Activated CD8-positive, alpha-beta memory T cell treated with anti-CD3 and anti-CD28 coated beads for 36 hours (primary cell): ENCODE data around the gene CDH23. TPM values are rescaled to one million over a fixed set of nuclear protein-coding genes. Genes with fewer than 3 reads are reported as not detected.

Experiments
- CTCF ChIA-PET: fragments of 350-600 bp; sonication (Branson Sonifier 250); formaldehyde crosslinking; loops from one replicate; lab custom pipeline; 2021; ENCODE audit warnings: antibody characterized with exemption; lab: Charles Lee
- POLR2A ChIA-PET: fragments of 350-600 bp; sonication (Branson Sonifier 250); formaldehyde crosslinking; loops from one replicate; lab custom pipeline; 2021; ENCODE audit warnings: antibody characterized with exemption; lab: Charles Lee
- total RNA-seq, 2 experiments: library from RNA; stranded (reverse); gene quantifications; one replicate each; pipeline ENCODE4 v1.2.3, GENCODE V29; 2021

Gene CDH23
- total RNA-seq, 2 experiments from 2014 or later = 0.25 to 0.55 TPM

DNA sequence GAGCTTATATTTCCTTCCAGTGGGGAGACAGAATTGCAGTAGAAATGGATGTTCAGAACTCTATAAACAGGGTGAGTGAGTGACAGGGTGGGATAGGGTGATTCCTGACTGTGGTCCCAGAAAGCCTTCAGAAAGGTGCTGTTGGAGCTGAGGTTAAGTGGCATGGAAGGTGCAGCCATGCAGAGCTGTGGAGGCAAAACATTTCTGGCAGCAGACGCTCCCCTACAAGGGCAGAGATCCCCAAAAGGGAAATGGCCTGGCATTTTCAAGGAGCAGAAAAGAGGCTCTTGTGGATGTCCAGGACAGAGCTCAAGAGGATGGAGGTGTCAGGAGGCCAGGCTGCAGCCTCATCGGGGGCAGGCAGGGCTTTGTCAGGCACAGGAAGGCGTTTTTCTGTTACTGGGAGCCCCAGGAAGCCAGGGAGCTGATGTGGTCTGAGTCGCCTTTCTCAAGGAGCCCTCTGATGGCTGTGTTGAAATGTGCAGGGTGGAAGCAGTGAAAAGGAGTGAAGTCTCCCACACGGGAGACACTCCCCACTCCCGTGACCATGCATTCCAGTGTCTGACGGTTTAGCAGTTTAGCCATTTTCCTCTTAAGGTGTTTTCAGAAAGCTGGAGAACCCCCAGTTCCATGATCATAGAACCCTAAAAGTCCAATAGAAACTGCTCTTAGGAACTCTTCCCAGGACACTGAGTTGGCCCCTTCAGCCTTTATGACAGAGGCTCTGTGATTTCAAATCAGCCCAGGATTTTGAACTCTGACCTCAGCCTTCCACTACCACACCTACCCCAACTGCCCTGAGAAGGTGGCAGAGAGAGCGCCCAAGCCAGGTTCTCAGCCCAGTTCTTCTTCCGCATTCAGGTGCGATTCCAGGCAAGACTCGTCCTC, 226.6 kb downstream of the CDH23 start:
- ChIA-PET CTCF (interaction anchor here (0.9 kb wide), 1 partner anchor 11 kb away, joined by 3 read pairs; no protein-coding TSS in a partner anchor), POLR2A (no interaction called here)

DNA sequence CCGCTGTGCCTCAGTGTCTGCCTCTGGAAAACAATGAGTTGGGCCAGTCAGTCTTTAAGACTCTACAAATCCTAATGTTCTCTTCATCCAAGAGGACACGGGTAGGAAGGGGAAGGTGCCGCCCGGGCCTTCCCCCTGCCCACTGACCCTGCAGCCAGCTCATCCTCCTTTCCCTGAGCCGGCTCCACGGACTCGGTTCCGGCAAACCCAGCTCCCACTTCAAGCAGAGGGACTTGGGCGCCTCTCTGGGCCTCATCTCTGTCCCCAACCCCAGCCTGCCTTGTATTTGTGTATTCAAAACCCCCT, 227.2 kb downstream of the CDH23 start:
- POLR2A ChIA-PET = interaction anchor here (0.6 kb wide), 1 partner anchor 180 kb away, joined by 4 read pairs; no protein-coding TSS in a partner anchor

DNA sequence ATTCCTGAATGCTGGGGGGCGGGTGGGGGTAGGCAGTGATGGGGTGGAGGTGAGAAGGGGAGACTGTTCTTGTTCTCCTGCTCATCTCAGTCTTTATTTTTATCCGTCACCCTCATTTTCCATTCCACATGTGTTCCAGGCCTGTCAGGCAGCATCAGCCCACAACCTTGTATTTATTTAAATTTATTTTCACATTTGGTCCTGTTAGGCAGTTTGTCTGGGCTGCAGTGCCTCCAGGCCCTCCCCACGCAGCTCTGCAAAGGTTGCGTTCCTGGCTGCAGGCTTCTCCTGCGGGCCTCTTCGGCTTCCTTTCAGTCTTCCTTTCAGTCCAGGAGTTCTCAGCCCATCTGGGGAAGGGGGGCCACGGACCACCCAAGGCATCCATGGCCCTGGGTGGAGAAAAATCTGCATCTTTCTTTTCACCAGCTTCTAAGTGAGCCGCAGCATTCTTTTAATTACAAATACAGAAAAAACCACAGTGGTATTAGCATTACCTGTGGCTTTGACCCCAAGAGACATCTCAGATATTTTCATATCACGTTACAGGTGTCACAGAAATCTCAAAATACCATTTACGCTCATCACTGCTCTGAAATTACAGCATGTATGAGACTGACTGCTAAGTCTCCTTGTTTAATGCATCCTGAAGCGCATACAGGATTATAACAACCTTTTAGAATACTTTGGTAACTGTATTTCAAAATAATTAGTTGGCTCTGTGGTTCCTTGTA, 228.9 kb downstream of the CDH23 start:
- ChIA-PET CTCF (no interaction called here), POLR2A (no interaction called here)

More for the DNA sequence above, 227.2 kb downstream of the CDH23 start:
- CTCF ChIA-PET = no interaction called here

- ChIA-PET POLR2A (no interaction called here), CTCF (interaction anchor here (1.2 kb wide), 1 partner anchor 19 kb away, joined by 3 read pairs; no protein-coding TSS in a partner anchor)
Measured at GRCh38 chr10:71627230-71627939, 230.7 kb downstream of the CDH23 start.

GRCh38 chr10:71627956-71628355, 231.2 kb downstream of the CDH23 start:
- POLR2A ChIA-PET = no interaction called here

GRCh38 chr10:71629131-71629530, 232.4 kb downstream of the CDH23 start:
- POLR2A ChIA-PET = no interaction called here
- CTCF ChIA-PET = no interaction called here

More at GRCh38 chr10:71627956-71628355, 231.2 kb downstream of the CDH23 start:
- CTCF ChIA-PET = no interaction called here

DNA sequence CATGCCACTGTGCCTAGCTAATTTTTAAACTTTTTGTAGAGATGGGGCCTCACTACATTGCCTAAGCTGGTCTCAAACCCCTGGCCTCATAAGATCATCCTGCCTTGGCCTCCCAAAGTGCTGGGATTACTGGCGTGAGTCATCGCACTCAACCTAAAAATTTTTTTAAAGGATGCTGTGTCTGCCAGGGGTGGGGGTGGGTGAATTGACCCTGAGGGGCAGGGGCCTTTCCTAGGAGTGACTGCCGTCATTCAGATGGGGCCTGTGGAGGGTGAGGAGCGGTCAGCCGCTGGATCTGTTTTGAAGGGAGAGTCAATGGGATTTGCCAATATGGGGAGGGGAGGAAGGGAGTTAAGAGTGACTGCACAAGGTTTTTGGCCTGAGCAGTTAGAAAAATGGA, 233.4 kb downstream of the CDH23 start:
- CTCF ChIA-PET = interaction anchor here (0.6 kb wide), 1 partner anchor 141 kb away, joined by 3 read pairs; no protein-coding TSS in a partner anchor
- POLR2A ChIA-PET = no interaction called here

GRCh38 chr10:71631007-71631861, 234.5 kb downstream of the CDH23 start:
- CTCF ChIA-PET = no interaction called here
- POLR2A ChIA-PET = no interaction called here

GRCh38 chr10:71632200-71632820, 235.6 kb downstream of the CDH23 start:
- ChIA-PET CTCF (no interaction called here), POLR2A (no interaction called here)

DNA sequence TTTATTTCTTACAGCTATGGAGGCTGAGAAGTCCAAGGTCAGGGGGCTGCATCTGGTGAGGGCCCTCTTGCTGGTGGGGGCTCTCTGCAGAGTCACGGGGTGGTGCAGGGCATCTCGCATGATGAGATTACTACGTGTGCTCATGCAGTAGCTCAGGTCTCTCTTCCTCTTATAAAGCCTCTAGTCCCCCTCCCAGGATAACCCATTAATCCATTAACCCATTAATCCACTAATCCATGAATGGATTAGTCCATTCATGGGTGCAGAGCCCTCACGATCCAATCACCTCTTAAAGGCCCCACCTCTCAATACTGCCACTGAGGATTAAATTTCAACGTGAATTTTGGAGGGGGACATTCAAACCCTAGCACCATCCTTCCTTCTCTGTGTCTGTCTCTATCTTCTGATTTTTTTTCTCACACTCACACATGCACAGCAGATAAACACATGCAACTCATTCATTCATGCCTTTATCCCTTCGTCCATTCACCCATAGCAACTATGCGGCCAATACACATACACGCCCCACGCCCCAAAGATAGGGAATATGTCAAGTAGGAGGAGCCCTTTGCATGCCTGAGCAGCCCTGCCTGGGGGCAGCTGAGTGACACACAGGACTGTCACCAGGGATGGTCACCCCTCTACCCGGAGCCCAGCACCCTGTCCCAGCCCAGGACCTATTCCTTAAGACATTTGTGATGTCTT, 236.3 kb downstream of the CDH23 start:
- POLR2A ChIA-PET = no interaction called here
- CTCF ChIA-PET = no interaction called here

- ChIA-PET CTCF (no interaction called here), POLR2A (no interaction called here)
Measured at GRCh38 chr10:71633920-71634319, 237.2 kb downstream of the CDH23 start.

- CTCF ChIA-PET = no interaction called here
- POLR2A ChIA-PET = no interaction called here
Measured at GRCh38 chr10:71634531-71635164, 237.9 kb downstream of the CDH23 start.

- ChIA-PET CTCF (no interaction called here), POLR2A (no interaction called here)
Measured at GRCh38 chr10:71635251-71635866, 238.6 kb downstream of the CDH23 start.

DNA sequence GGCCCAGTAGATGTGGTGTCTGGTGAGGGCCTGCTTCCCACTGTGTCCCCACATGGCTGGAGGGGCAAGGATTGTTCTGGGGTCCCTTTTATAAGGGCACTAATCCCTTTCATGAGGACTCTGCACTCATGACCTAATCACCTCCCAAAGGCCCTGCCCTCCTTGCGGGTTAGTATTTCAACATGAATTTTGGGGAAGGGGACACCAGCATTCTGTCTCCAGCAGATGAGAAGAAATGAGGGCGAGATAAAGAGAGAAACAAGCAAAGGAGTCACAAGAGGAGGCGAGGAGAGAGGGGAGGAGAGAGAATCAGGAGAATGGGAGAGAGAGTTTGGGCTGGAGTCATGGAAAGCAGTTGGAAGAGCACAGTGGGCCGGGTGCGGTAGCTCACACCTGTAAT, 239.1 kb downstream of the CDH23 start:
- CTCF ChIA-PET = no interaction called here
- POLR2A ChIA-PET = no interaction called here

- CTCF ChIA-PET = no interaction called here
- POLR2A ChIA-PET = no interaction called here
Measured at GRCh38 chr10:71636588-71636987, 239.9 kb downstream of the CDH23 start.

- POLR2A ChIA-PET = no interaction called here
- CTCF ChIA-PET = no interaction called here
Measured at GRCh38 chr10:71637305-71637704, 240.6 kb downstream of the CDH23 start.
